ENCODE data around the gene ATAD3B.
"Not testable (repeated sequence)": the region's sequence is repeated elsewhere in the genome, so short reads cannot be mapped to it uniquely, and the experiment has no call there.

Gene ATAD3B

DNA sequence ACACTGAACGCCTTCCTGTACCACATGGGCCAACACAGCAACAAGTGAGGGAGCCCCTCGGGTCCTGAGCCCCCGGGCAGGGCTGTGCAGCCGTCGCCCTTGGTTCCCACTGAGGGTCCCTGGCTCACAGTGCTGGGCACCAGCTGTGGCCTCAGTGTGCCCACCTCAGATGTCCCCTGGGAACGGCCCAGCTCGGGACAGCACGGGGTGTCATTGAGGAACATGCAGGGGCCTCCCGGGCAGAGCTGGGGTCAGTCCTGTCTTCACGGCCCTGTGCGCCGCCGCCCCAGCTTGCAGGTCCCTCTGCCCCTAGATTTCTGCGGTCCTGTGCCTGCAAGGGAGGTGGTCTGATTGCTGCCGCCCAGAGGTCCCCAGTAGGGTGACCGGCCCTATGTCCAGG is 17.7 kb downstream of the ATAD3B start:
- no peaks in the 10 kb centered on the region for H3K4me1 ChIP-seq (ENCODE audit: control extremely low read depth in 1 of 4, control insufficient read depth in 4 of 4, insufficient read depth in 4 of 4, low read length in 3 of 4)
- H3K27ac ChIP-seq (ENCODE audit: insufficient read depth in 1 of 2, low read depth in 1 of 2, low read length in 2 of 2, poor library complexity in 1 of 2, severe bottlenecking in 2 of 2), result no peak overlapping the region
- ChIA-PET POLR2A (no interaction called here), CTCF (interaction anchor here (1.2 kb wide), 1 partner anchor 16 kb away, joined by 5 read pairs; no protein-coding TSS in a partner anchor)
- no peak for DNase-seq
- H3K9me3 ChIP-seq (ENCODE audit: control extremely low read depth in 1 of 5, control insufficient read depth in 4 of 5, insufficient read depth in 2 of 5, low read depth in 1 of 5, low read length in 4 of 5), result peaks cover 0 to 23% (median 17%) of the 10 kb centered on the region in 5 experiments
- 98% methylated on average over 15 of the region's 16 CpGs for WGBS (ENCODE audit: insufficient coverage)
- no peak overlapping the region for H3K4me3 ChIP-seq (ENCODE audit: control insufficient read depth in 1 of 7, extremely low read depth in 1 of 7, insufficient read depth in 4 of 7, low read depth in 2 of 7, low read length in 6 of 7)
- H3K36me3 ChIP-seq (ENCODE audit: control insufficient read depth in 4 of 4, insufficient read depth in 4 of 4, low read length in 3 of 4), result peaks cover 0 to 72% (median 51%) of the 10 kb centered on the region in 4 experiments
- no peaks in the 10 kb centered on the region for H3K27me3 ChIP-seq (replicated peaks in 2 of 5; ENCODE audit: control insufficient read depth in 4 of 5, insufficient read depth in 5 of 5, low read length in 4 of 5)

DNA sequence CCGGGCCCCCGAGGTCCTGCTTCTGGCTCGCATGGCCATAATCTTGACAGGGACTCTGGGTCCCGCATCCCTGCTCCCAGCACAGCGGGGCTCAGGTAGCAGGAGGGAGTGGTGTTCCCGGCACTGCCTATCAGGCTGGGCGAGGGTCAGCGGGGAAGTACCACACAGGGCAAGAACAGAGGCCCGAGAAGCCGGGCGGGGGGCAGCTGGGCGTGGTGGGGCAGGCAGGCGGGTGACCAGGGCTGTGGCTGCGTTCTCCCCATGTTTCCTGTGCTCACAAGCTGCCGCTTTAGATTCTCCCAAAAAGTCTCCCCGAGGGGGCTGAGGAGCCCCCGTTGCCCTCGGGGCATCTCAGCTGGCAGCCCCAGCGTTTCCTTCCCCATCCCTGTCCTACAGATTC is 18.3 kb downstream of the ATAD3B start:
- no peak for DNase-seq
- POLR2A ChIA-PET, result no interaction called here
- 96% methylated on average over 19 of the region's 19 CpGs for WGBS (ENCODE audit: insufficient coverage)
- H3K9me3 ChIP-seq (ENCODE audit: control extremely low read depth in 1 of 5, control insufficient read depth in 4 of 5, insufficient read depth in 2 of 5, low read depth in 1 of 5, low read length in 4 of 5), result peaks cover 0 to 23% (median 17%) of the 10 kb centered on the region in 5 experiments
- CTCF ChIA-PET, result interaction anchor here (1.4 kb wide), 1 partner anchor 15 kb away, joined by 4 read pairs; no protein-coding TSS in a partner anchor
- no peak overlapping the region for H3K4me3 ChIP-seq (ENCODE audit: control insufficient read depth in 1 of 7, extremely low read depth in 1 of 7, insufficient read depth in 4 of 7, low read depth in 2 of 7, low read length in 6 of 7)
- peaks cover 0 to 71% (median 52%) of the 10 kb centered on the region in 4 experiments for H3K36me3 ChIP-seq (ENCODE audit: control insufficient read depth in 4 of 4, insufficient read depth in 4 of 4, low read length in 3 of 4)
- H3K27me3 ChIP-seq (replicated peaks in 2 of 5; ENCODE audit: control insufficient read depth in 4 of 5, insufficient read depth in 5 of 5, low read length in 4 of 5), result no peaks in the 10 kb centered on the region
- no peak overlapping the region for H3K27ac ChIP-seq (ENCODE audit: insufficient read depth in 1 of 2, low read depth in 1 of 2, low read length in 2 of 2, poor library complexity in 1 of 2, severe bottlenecking in 2 of 2)
- no peaks in the 10 kb centered on the region for H3K4me1 ChIP-seq (ENCODE audit: control extremely low read depth in 1 of 4, control insufficient read depth in 4 of 4, insufficient read depth in 4 of 4, low read length in 3 of 4)

DNA sequence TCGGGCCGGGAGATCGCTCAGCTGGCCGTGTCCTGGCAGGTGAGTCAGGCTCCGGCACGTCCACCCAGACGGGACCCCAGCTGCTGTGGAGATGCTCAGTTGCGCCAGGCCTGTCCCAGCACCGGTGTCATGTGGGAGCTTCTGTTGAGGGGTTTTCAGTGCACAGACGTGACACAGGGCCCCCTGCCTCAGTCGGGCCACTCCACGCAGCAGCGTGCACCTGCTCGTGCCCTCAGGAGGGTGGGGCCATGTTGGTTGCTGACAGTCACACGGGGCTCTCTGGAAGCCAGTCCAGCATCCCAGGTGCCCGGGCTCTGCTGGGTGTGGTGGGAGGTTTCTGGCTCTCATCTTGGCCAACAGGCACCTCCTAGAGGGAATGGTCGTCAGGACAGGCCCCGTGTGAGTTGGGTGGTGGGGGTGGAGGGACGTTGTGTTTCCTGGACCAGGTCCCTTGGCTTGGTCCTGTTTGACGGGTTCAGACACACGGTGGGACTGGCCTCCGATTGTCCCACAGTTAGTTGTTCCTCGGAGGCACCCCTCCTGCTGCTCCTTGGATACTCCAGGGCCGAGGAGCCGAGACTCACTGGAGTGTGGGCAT is 19.2 kb downstream of the ATAD3B start:
- no peak for DNase-seq
- WGBS (ENCODE audit: insufficient coverage), result 100% methylated on average over 10 of the region's 25 CpGs
- H3K27me3 ChIP-seq (replicated peaks in 2 of 5; ENCODE audit: control insufficient read depth in 4 of 5, insufficient read depth in 5 of 5, low read length in 4 of 5), result no peaks in the 10 kb centered on the region
- H3K36me3 ChIP-seq (ENCODE audit: control insufficient read depth in 4 of 4, insufficient read depth in 4 of 4, low read length in 3 of 4), result peaks cover 4 to 78% (median 54%) of the 10 kb centered on the region in 4 experiments
- H3K9me3 ChIP-seq (ENCODE audit: control extremely low read depth in 1 of 5, control insufficient read depth in 4 of 5, insufficient read depth in 2 of 5, low read depth in 1 of 5, low read length in 4 of 5), result peaks cover 0 to 23% (median 17%) of the 10 kb centered on the region in 5 experiments
- H3K4me3 ChIP-seq (ENCODE audit: control insufficient read depth in 1 of 7, extremely low read depth in 1 of 7, insufficient read depth in 4 of 7, low read depth in 2 of 7, low read length in 6 of 7), result no peak overlapping the region
- CTCF ChIA-PET, result interaction anchor here (1.4 kb wide), 1 partner anchor 14 kb away, joined by 4 read pairs; no protein-coding TSS in a partner anchor
- POLR2A ChIA-PET, result no interaction called here
- no peak overlapping the region for H3K27ac ChIP-seq (ENCODE audit: insufficient read depth in 1 of 2, low read depth in 1 of 2, low read length in 2 of 2, poor library complexity in 1 of 2, severe bottlenecking in 2 of 2)
- H3K4me1 ChIP-seq (ENCODE audit: control extremely low read depth in 1 of 4, control insufficient read depth in 4 of 4, insufficient read depth in 4 of 4, low read length in 3 of 4), result no peaks in the 10 kb centered on the region

DNA sequence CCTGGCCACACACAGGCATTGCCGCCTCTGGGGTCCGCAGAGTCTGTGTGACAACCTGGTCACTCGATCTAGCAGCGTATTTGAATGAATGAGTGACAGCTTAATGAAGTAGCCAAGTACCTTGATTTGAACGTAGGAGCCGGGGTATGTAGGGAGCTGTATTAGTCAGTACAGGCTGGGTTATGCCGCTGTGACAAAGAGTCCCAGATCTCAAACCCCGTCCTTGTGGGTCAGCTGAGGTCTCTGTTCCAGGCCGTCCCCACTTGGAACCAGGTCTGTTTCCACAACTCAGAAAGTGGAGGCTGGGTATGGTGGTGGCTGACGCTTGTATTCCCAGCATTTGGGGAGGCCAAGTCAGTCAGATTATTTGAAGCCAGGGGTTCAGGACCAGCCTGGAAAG is 20.0 kb downstream of the ATAD3B start:
- WGBS (ENCODE audit: insufficient coverage), result 95% methylated on average over 10 of the region's 10 CpGs
- Histone ChIP-seq H3K4me1 (ENCODE audit: control extremely low read depth in 1 of 4, control insufficient read depth in 4 of 4, insufficient read depth in 4 of 4, low read length in 3 of 4) (no peaks in the 10 kb centered on the region), H3K27me3 (replicated peaks in 2 of 5; ENCODE audit: control insufficient read depth in 4 of 5, insufficient read depth in 5 of 5, low read length in 4 of 5) (no peaks in the 10 kb centered on the region), H3K27ac (ENCODE audit: insufficient read depth in 1 of 2, low read depth in 1 of 2, low read length in 2 of 2, poor library complexity in 1 of 2, severe bottlenecking in 2 of 2) (no peak overlapping the region), H3K4me3 (ENCODE audit: control insufficient read depth in 1 of 7, extremely low read depth in 1 of 7, insufficient read depth in 4 of 7, low read depth in 2 of 7, low read length in 6 of 7) (no peak overlapping the region), H3K36me3 (ENCODE audit: control insufficient read depth in 4 of 4, insufficient read depth in 4 of 4, low read length in 3 of 4) (peaks cover 4 to 78% (median 54%) of the 10 kb centered on the region in 4 experiments), H3K9me3 (ENCODE audit: control extremely low read depth in 1 of 5, control insufficient read depth in 4 of 5, insufficient read depth in 2 of 5, low read depth in 1 of 5, low read length in 4 of 5) (peaks cover 0 to 23% (median 17%) of the 10 kb centered on the region in 5 experiments)
- ChIA-PET CTCF (interaction anchor here (1.9 kb wide), 1 partner anchor 13 kb away, joined by 8 read pairs; no protein-coding TSS in a partner anchor), POLR2A (no interaction called here)
- DNase-seq, result no peak

DNA sequence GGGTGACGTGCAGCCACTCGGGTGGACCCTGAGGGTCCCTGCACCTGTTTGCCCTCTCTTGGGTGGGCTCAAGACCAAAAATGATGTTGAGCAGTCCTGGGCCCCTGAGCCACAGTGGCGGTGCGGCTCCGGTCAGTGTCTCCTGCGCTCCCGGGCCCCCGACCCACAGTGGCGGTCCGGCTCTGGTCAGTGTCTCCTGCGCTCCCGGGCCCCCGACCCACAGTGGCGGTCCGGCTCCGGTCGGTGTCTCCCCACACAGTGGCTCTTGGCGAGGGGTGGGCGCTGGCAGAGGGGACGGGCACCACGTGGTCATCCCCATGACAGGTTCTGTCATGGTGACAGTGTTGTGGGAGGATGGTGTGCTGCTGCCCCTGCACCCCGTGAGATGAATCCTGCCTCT is 22.7 kb downstream of the ATAD3B start:
- DNase-seq; H3K4me3 ChIP-seq (ENCODE audit: control insufficient read depth in 1 of 7, extremely low read depth in 1 of 7, insufficient read depth in 4 of 7, low read depth in 2 of 7, low read length in 6 of 7); H3K4me1 ChIP-seq (ENCODE audit: control extremely low read depth in 1 of 4, control insufficient read depth in 4 of 4, insufficient read depth in 4 of 4, low read length in 3 of 4); CTCF ChIA-PET; H3K27ac ChIP-seq (ENCODE audit: insufficient read depth in 1 of 2, low read depth in 1 of 2, low read length in 2 of 2, poor library complexity in 1 of 2, severe bottlenecking in 2 of 2); POLR2A ChIA-PET; H3K27me3 ChIP-seq (replicated peaks in 2 of 5; ENCODE audit: control insufficient read depth in 4 of 5, insufficient read depth in 5 of 5, low read length in 4 of 5): not testable (repeated sequence)
- peaks cover 0 to 23% (median 17%) of the 10 kb centered on the region in 5 experiments for H3K9me3 ChIP-seq (ENCODE audit: control extremely low read depth in 1 of 5, control insufficient read depth in 4 of 5, insufficient read depth in 2 of 5, low read depth in 1 of 5, low read length in 4 of 5)
- 96% methylated on average over 11 of the region's 22 CpGs for WGBS (ENCODE audit: insufficient coverage)
- H3K36me3 ChIP-seq (ENCODE audit: control insufficient read depth in 4 of 4, insufficient read depth in 4 of 4, low read length in 3 of 4), result peaks cover 4 to 57% (median 41%) of the 10 kb centered on the region in 4 experiments

DNA sequence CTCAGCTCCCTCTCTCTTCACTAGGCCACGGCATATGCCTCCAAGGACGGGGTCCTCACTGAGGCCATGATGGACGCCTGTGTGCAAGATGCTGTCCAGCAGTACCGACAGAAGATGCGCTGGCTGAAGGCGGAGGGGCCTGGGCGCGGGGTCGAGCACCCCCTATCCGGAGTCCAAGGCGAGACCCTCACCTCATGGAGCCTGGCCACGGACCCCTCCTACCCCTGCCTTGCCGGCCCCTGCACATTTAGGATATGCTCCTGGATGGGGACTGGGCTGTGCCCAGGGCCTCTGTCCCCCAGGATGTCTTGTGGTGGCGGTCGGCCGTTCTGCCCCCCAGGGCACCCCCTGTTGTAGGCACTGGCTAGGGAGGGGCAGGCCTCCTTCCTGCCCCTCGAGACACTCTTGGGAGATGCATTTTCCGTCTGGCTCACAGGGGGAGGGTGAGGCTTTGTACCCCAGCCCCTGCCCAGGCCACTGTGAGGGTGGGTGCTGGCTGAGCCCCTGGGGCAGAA is 24.0 kb downstream of the ATAD3B start:
- DNase-seq; H3K4me1 ChIP-seq (ENCODE audit: control extremely low read depth in 1 of 4, control insufficient read depth in 4 of 4, insufficient read depth in 4 of 4, low read length in 3 of 4); H3K4me3 ChIP-seq (ENCODE audit: control insufficient read depth in 1 of 7, extremely low read depth in 1 of 7, insufficient read depth in 4 of 7, low read depth in 2 of 7, low read length in 6 of 7); H3K27ac ChIP-seq (ENCODE audit: insufficient read depth in 1 of 2, low read depth in 1 of 2, low read length in 2 of 2, poor library complexity in 1 of 2, severe bottlenecking in 2 of 2); H3K27me3 ChIP-seq (replicated peaks in 2 of 5; ENCODE audit: control insufficient read depth in 4 of 5, insufficient read depth in 5 of 5, low read length in 4 of 5); CTCF ChIA-PET: not testable (repeated sequence)
- H3K36me3 ChIP-seq (ENCODE audit: control insufficient read depth in 4 of 4, insufficient read depth in 4 of 4, low read length in 3 of 4), result peaks cover 4 to 47% (median 33%) of the 10 kb centered on the region in 4 experiments
- POLR2A ChIA-PET, result interaction anchor here (0.6 kb wide), 1 partner anchor 186 kb away, joined by 3 read pairs; no protein-coding TSS in a partner anchor
- WGBS (ENCODE audit: insufficient coverage), result 95% methylated on average over 12 of the region's 18 CpGs
- H3K9me3 ChIP-seq (ENCODE audit: control extremely low read depth in 1 of 5, control insufficient read depth in 4 of 5, insufficient read depth in 2 of 5, low read depth in 1 of 5, low read length in 4 of 5), result peaks cover 0 to 23% (median 17%) of the 10 kb centered on the region in 5 experiments

DNA sequence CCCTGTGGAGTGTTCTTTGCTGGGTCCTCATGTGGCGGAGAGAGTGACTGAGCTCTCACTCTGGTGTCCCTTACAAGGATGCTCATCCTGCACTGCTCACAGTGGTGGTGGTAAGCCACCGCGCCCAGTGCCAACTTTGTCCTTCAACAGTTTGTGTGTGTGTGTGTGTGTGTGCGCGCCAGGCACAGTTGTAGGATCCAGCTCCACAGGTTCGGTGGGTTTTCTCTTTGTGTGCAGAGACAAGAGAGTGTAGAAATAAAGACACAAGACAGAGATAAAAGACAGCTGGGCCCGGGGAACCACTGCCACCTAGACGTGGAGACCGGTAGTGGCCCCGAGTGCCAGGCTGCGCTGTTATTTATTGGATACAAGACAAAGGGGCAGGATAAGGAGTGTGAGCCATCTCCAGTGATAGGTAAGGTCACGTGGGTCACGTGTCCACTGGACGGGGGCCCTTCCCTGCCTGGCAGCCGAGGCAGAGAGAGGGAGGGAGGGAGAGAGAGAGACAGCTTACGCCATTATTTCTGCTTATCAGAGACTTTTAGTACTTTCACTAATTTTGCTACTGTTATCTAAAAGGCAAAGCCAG is 33.3 kb downstream of the ATAD3B start:
- peak overlapping the region in 2 of 7 experiments; percentile 20 to 45 for H3K4me3 ChIP-seq (ENCODE audit: control insufficient read depth in 1 of 7, extremely low read depth in 1 of 7, insufficient read depth in 4 of 7, low read depth in 2 of 7, low read length in 6 of 7)
- WGBS (ENCODE audit: insufficient coverage), result 44% methylated on average over 9 of the region's 16 CpGs
- POLR2A ChIA-PET, result interaction anchor here (0.6 kb wide), 2 partner anchors 87 to 108 kb away, joined by 3 read pairs; no protein-coding TSS in a partner anchor
- H3K27ac ChIP-seq (ENCODE audit: insufficient read depth in 1 of 2, low read depth in 1 of 2, low read length in 2 of 2, poor library complexity in 1 of 2, severe bottlenecking in 2 of 2), result peak overlapping the region in 1 of 2 experiments; percentile 49
- CTCF ChIA-PET, result interaction anchor here (0.6 to 3.1 kb wide), 13 partner anchors 12 to 382 kb away, joined by 3 to 10 read pairs (median 4); partner anchors contain the start of gene CCNL2
- H3K4me1 ChIP-seq (ENCODE audit: control extremely low read depth in 1 of 4, control insufficient read depth in 4 of 4, insufficient read depth in 4 of 4, low read length in 3 of 4); H3K27me3 ChIP-seq (replicated peaks in 2 of 5; ENCODE audit: control insufficient read depth in 4 of 5, insufficient read depth in 5 of 5, low read length in 4 of 5); H3K36me3 ChIP-seq (ENCODE audit: control insufficient read depth in 4 of 4, insufficient read depth in 4 of 4, low read length in 3 of 4); H3K9me3 ChIP-seq (ENCODE audit: control extremely low read depth in 1 of 5, control insufficient read depth in 4 of 5, insufficient read depth in 2 of 5, low read depth in 1 of 5, low read length in 4 of 5): not testable (repeated sequence)
- DNase-seq, result peak; percentile 45 to 78 (median 63)
